Erythroblast (primary cell): ENCODE data around the gene CDC42BPB.

Experiments
- GATA1 ChIP-seq: IDR thresholded peaks from 2 replicates; pipeline ENCODE4 v1.6.1; 2011; ENCODE audit warnings: low read depth, mild to moderate bottlenecking, control low read depth, low read length, moderate library complexity
- POLR2A ChIP-seq: IDR thresholded peaks from 2 replicates; pipeline ENCODE4 v1.6.1; 2011; ENCODE audit warnings: mild to moderate bottlenecking, low read length

- no peak for TF ChIP-seq POLR2A
- no peak for TF ChIP-seq GATA1
These were observed 79.9 kb downstream of the CDC42BPB start for GRCh38 chr14:102977475-102977874.
